ENCODE data around the gene OBSL1. TPM values are rescaled to one million over a fixed set of nuclear protein-coding genes. Genes with fewer than 3 reads are reported as not detected.

The OBSL1 gene
- total RNA-seq, 1 donor from 2014 or later, result 208 TPM

DNA sequence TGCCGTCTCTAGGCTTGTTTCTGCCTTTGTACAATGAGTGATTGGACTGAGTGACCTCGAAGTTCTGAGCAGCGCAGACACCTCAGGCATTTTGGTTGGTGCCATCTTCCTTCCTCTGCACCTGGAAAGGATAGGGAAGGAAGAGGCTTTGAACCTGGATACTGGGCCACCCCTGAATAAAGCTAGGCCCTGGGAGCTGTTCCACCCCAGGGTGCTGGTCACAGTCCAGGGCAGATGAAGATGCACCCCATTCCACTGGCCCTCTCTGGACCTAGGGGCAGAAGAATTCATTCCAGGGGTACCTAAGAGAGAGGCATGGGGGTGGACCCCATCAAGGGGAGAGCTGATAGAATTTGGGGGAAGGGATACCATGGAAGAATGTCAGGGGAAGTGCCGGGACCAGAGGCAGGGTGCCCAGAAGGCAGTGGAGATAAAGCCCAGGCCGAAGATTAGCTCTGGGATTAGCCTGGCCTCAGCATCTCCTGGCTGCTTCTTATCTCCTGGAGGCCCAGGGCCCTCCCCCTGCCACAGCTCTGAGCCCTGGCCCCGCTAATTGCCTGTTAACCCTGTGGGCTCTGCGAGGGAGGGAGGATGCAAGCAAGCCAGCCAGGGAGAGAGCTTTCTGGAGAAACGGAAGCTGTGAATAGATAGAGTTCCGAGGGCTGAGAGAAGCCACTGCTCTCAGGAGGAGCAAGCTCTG, 45.7 kb downstream of the OBSL1 start:
- TF ChIP-seq CTCF (IDR thresholded peaks at IDR 0.05; ENCODE audit: borderline replicate concordance), result no peak
- Histone ChIP-seq H3K36me3 (no peaks in the 10 kb centered on the region), H3K27me3 (ENCODE audit: low read depth) (peaks cover 98% of the 10 kb centered on the region), H3K27ac (replicated peaks) (no peak overlapping the region), H3K4me1 (peaks cover 53% of the 10 kb centered on the region), H3K9me3 (replicated peaks) (no peaks in the 10 kb centered on the region), H3K4me3 (no peak overlapping the region)
- intact Hi-C loops (cut with micrococcal nuclease), result loop anchor here (10.0 kb wide), 1 partner anchor 71 kb away; no protein-coding TSS in a partner anchor
- no peak for DNase-seq

DNA sequence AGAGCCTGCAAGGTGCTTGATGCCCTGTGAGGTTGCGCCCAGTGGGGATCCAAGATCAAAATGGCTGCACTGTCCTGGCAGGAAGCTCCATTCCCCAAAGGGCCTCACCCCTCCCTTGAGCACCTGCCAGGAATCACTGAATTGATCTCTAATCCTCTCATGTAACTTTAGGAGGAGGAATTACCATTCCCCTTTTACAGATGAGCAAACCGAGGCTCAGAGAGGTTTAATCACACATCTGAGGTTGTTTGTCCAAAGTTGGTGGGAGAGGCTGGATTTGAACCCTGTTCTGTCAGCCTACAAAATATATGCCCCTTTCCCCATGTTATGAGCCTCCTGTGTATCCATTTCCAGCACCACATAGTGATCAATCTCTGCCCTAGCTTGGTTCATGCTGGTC, 46.5 kb downstream of the OBSL1 start:
- DNase-seq, result no peak
- Histone ChIP-seq H3K4me3 (no peak overlapping the region), H3K27ac (replicated peaks) (no peak overlapping the region), H3K27me3 (ENCODE audit: low read depth) (peaks cover 99% of the 10 kb centered on the region), H3K4me1 (peaks cover 50% of the 10 kb centered on the region), H3K9me3 (replicated peaks) (no peaks in the 10 kb centered on the region), H3K36me3 (no peaks in the 10 kb centered on the region)
- intact Hi-C loops (cut with micrococcal nuclease), result loop anchor here (10.0 kb wide), 1 partner anchor 70 kb away; no protein-coding TSS in a partner anchor
- TF ChIP-seq CTCF (IDR thresholded peaks at IDR 0.05; ENCODE audit: borderline replicate concordance), result no peak

- no peaks in the 10 kb centered on the region for H3K36me3 ChIP-seq
- peak overlapping the region; percentile 49 for H3K4me3 ChIP-seq
- H3K9me3 ChIP-seq (replicated peaks), result no peaks in the 10 kb centered on the region
- peaks cover 98% of the 10 kb centered on the region for H3K27me3 ChIP-seq (ENCODE audit: low read depth)
- H3K27ac ChIP-seq (replicated peaks), result no peak overlapping the region
- H3K4me1 ChIP-seq, result peaks cover 47% of the 10 kb centered on the region
- DNase-seq, result no peak
- intact Hi-C loops (cut with micrococcal nuclease), result loop anchor here (10.0 kb wide), 1 partner anchor 68 kb away; no protein-coding TSS in a partner anchor
- TF ChIP-seq CTCF (IDR thresholded peaks at IDR 0.05; ENCODE audit: borderline replicate concordance), result no peak
Observed at GRCh38 chr2:219523031-219523671, 48.2 kb downstream of the OBSL1 start.

DNA sequence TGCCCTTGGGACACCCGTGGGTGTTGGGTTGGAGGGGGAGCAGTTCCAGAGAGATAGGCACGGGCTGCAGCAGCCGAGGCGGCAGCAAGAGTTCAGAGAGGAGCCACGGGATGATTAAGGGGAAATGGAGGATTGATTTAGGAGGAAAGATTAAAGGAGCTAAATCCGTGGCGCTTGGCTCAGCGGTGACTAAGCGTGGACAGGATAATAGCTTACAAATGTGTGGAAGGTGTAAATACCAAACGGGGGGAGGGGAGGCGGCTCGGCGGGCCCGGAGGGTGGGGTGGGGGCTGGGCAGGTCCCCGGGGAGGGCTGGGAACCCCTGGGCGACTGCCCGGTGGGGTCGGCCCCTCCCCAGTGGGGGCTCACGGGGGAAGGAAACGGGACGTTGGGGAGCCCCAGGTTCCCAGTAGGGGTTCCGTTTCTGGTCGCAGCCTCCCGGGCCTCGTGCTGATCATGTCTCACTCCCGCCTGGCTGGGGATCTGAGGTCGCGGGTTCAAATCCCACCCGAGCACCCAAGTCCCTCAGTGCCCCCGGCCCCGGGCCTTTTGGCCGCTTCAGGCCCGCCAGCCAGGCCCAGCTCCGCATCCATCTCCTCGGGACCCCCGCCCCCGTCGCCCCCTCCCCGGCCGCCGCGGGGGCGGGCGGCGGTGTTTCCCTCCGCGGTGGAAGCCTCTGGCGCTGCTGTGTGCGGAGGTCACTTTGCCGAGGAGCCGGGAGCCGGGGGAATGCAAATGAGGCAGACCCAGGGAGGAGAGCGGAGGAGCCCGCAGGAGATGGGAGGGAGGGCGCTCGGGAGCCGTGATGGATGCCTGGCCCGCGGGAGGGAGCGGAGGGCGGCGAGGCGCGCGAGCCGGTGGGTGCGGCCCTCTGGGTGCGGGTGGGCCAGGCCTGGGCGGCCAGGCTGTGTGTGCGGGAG, 49.0 kb downstream of the OBSL1 start:
- Histone ChIP-seq H3K9me3 (replicated peaks) (no peaks in the 10 kb centered on the region), H3K27me3 (ENCODE audit: low read depth) (peaks cover 98% of the 10 kb centered on the region), H3K4me1 (peaks cover 46% of the 10 kb centered on the region), H3K36me3 (no peaks in the 10 kb centered on the region), H3K4me3 (peak overlapping the region; percentile 49), H3K27ac (replicated peaks) (peak overlapping the region; percentile 47)
- intact Hi-C loops (cut with micrococcal nuclease), result loop anchor here (10.0 kb wide), 1 partner anchor 68 kb away; no protein-coding TSS in a partner anchor
- no peak for DNase-seq
- no peak for TF ChIP-seq CTCF (IDR thresholded peaks at IDR 0.05; ENCODE audit: borderline replicate concordance)
